ENCODE measurements around the gene CD3E. TPM values are rescaled to one million over a fixed set of nuclear protein-coding genes. Genes with fewer than 3 reads are reported as not detected.

CD3E gene
- total and polyA plus RNA-seq, 4 donors: 0.33 to 2.3 (median 1.8) TPM

- no peaks in the 10 kb centered on the region for H3K27me3 ChIP-seq (ENCODE audit: control insufficient read depth in 4 of 4, insufficient read depth in 4 of 4, low read length in 3 of 4)
- no peaks in the 10 kb centered on the region for H3K36me3 ChIP-seq (ENCODE audit: control insufficient read depth in 4 of 4, insufficient read depth in 3 of 4, low read depth in 1 of 4, low read length in 3 of 4)
- TF ChIP-seq CTCF (IDR thresholded peaks at IDR 0.05; ENCODE audit: low read depth, low read length, missing input control) (no peak), ATF3 (IDR thresholded peaks at IDR 0.05) (no peak), MAX (IDR thresholded peaks at IDR 0.05) (no peak), HNF4A (conservative IDR thresholded peaks at IDR 0.05) (no peak), SP1 (IDR thresholded peaks at IDR 0.05) (no peak), RXRA (IDR thresholded peaks at IDR 0.05) (no peak), ZBTB33 (IDR thresholded peaks at IDR 0.05) (no peak), EGR1 (IDR thresholded peaks at IDR 0.05; ENCODE audit: low read depth in 2 of 2) (no peak), JUND (IDR thresholded peaks at IDR 0.05) (no peak), REST (IDR thresholded peaks at IDR 0.05) (no peak), GABPA (IDR thresholded peaks at IDR 0.05 in 1 of 2, conservative IDR thresholded peaks at IDR 0.05 in 1 of 2) (no peak), HNF4G (IDR thresholded peaks at IDR 0.05) (no peak), NR2F2 (IDR thresholded peaks at IDR 0.05) (no peak), TAF1 (conservative IDR thresholded peaks at IDR 0.05) (no peak), YY1 (IDR thresholded peaks at IDR 0.05) (no peak)
- H3K27ac ChIP-seq (ENCODE audit: low read depth in 1 of 2, low read length in 2 of 2): no peak overlapping the region
- peaks cover 2 to 15% (median 11%) of the 10 kb centered on the region in 4 donors for H3K4me1 ChIP-seq (ENCODE audit: control insufficient read depth in 4 of 4, insufficient read depth in 4 of 4, low read length in 3 of 4)
- no peak for DNase-seq (ENCODE audit: low spot score)
- H3K9me3 ChIP-seq (ENCODE audit: control insufficient read depth in 4 of 4, low read length in 3 of 4): no peaks in the 10 kb centered on the region
- 94% methylated on average over 3 of the region's 3 CpGs for whole genome bisulfite sequencing
- H3K4me3 ChIP-seq (ENCODE audit: low read depth in 1 of 3, low read length in 3 of 3): no peak overlapping the region
- H3K9ac ChIP-seq (ENCODE audit: low read depth in 1 of 2, low read length in 2 of 2): no peak overlapping the region
These were observed 16.0 kb downstream of the CD3E start for GRCh38 chr11:118320515-118320914.

All from liver (tissue), 9 donors.